GM12874 (cell line): Measurements from ENCODE around the gene NEDD4L.

Experiments
- CTCF ChIP-seq: IDR thresholded peaks from 2 replicates; pipeline ENCODE4 v1.5.1; 2011; ENCODE audit warnings: low read depth, mild to moderate bottlenecking, control low read depth, low read length, moderate library complexity; ENCODE audit not compliant: insufficient read depth

Gene NEDD4L

GRCh38 chr18:58394602-58395425 is 350.8 kb downstream of the NEDD4L start:
- TF ChIP-seq CTCF = no peak

- TF ChIP-seq CTCF = no peak
These were observed 352.1 kb downstream of the NEDD4L start for GRCh38 chr18:58396144-58396543.

GRCh38 chr18:58396966-58397365 is 352.9 kb downstream of the NEDD4L start:
- no peak for TF ChIP-seq CTCF

GRCh38 chr18:58397385-58398132 is 353.5 kb downstream of the NEDD4L start:
- TF ChIP-seq CTCF = no peak

- no peak for TF ChIP-seq CTCF
These were observed 354.8 kb downstream of the NEDD4L start for GRCh38 chr18:58398648-58399398.

- TF ChIP-seq CTCF = no peak
These were observed 356.4 kb downstream of the NEDD4L start for GRCh38 chr18:58400331-58400870.

GRCh38 chr18:58401191-58401590 is 357.2 kb downstream of the NEDD4L start:
- TF ChIP-seq CTCF = no peak
